Glomerular endothelial cell (primary cell): ENCODE measurements around the gene DDX1. TPM values are rescaled to one million over a fixed set of nuclear protein-coding genes. Genes with fewer than 3 reads are reported as not detected.
"Not testable (repeated sequence)": the region's sequence is repeated elsewhere in the genome, so short reads cannot be mapped to it uniquely, and the experiment has no call there.

Experiments used
- DNase-seq: peaks from one replicate; pipeline ENCODE4 v3.0.0-alpha.2; 2011; ENCODE audit warnings: low read depth, low spot score; ENCODE audit errors: extremely low read depth
- total RNA-seq: library from RNA; depleted of rRNA; stranded (reverse); fragments of >200 nt; gene quantifications from 2 replicates; pipeline ENCODE4 v1.2.3, GENCODE V29; 2015

DDX1 gene
- total RNA-seq, 1 donor from 2014 or later: 65.9 TPM

DNA sequence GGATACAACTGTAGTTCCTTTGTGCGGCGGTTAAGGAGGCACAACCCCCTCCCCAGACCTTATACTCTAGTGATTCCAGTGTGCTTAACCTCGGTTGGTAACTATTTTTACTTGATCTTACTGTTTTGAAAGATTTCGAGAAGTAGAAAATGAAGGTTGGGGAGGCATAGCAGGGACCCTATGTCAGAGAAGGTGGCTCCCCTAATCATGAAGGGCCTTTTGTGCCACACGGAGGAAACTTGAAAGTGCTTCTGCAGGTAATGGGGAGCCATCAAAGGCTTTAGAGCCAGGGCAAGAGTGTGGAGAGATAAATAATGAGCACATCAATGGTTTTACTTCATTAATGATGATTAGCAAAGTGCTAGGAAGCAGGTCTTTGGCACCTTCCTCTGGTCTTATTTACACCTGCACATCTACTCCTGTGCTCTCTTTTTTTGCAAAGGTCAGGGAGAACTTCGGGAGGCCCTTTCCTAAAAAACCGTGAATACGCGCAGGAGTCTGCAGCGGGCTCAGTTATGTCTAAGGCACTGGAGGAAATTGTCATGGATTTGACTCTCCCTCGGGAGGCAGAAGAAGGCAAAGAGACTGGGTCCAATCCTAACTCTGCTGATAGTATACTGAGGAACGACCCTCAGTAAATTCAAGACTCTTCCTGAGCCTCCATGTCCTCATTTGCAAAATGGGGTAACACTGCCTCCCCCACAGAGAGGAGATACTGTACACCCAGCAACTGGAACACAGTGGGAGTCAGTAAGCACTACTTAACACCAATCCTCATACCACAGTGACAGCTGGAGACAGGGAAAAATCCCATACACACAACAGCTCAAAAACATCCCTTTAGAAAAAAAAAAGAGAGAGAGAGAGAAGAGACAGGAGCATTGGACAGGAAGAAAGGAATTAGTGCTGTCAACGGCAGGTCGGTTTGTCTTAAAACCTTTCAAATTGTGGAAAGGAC, 81.6 kb downstream of the DDX1 start:
- DNase-seq: no peak

DNA sequence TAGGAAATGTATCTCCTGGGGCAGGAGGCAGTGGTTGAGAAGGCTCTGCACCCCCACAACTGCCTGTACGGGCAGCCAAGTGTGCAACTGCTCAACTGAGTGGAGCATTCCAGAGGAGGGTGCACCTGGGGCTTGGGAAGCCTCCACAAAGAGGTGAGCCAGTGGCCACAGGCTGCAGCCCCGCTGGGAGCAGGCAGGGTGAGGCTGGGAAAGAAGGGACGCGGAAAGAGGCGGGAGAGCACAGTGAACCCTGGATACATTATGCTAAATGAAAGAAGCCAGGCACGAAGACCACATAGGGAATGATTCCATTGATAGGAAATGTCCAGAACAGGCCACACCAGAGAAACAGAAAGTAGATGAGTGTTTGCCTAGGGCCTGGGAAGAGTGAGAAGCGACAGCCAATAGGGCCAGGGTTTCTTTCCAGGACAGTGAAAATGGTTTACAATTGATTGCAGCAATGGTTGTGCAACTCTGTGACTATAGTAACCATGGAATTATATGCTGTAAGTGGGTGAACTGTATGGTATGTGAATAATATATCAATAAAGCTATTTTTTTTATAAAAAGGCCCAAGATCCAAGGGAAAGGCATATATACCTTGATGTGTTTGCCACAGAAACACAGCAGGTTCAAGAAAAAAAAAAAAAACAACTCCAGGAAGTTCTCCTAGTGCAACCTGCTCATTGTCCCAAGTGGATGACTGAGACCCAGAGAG, 82.4 kb downstream of the DDX1 start:
- no peak for DNase-seq

DNA sequence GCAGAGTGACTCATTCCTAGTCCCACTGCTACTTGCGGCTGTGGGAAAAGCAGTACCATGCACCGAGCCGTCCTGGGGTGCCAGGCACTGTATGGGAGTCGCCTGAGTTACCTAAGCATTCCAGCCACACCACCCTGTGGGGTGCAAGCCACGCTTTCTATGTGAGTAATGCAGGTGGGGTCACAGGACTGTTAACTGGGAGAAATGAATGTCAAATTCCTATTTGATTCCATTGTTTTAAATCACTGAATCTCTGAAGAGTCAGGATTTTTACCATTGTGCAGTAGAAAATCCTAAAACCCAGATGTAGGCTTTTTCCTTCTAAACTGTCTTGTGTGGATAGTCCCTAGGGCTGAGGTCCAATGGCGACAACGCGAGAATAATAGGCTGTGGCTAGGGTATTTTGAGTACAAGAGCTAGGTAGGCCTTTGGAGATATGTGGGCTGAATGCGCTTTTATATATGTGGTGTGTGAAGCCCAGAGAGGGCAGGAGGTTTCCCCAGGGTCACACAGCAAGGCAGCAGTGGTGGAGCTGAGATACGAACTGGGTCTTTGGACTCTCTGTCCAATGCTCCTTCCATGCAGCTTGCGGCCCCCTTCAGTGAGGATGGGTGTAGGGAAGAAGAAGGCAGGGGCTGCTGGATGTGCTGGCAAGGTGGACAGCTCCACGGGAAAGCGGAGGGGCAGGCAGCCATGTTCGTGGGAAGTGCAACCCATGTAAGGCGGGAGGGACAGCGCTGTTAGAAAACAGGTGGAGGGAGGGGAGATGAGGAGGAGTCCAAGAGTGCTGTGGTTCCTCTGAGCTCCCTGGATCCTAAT, 83.2 kb downstream of the DDX1 start:
- no peak for DNase-seq

DNA sequence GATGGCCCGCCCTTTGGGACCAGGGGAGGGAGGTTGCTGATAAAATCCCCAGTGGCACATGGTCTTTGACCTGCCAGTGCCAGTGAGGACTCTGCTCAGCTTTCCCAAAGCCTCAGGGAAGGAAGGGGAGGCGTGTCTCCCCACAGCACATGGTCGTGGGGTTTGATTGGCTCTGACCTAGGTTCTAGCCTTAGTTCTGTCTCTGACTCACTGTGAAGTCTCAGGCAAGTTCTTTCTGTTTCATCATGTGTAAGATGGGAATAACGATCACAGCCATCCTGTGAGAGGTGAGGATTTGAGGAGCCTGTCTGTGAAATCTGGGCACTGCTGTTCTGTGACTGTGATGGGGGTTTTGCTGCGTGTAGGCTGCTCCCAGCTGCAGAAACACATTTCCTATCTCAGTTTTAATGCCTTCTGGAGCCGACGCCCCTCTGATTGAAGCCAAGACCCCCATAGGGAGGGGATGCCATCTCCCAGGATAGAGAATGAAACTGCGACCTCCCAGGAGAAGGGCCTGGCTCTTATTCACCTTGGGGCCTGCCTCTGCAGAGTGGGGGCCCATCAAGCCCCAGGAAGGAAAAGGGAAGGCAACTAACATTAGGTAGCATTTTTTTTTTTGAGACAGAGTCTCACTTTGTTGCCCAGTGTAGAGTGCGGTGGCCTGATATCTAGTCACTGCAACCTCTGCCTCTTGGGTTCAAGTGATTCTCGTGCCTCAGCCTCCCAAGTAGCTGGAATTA, 84.0 kb downstream of the DDX1 start:
- DNase-seq: no peak

DNA sequence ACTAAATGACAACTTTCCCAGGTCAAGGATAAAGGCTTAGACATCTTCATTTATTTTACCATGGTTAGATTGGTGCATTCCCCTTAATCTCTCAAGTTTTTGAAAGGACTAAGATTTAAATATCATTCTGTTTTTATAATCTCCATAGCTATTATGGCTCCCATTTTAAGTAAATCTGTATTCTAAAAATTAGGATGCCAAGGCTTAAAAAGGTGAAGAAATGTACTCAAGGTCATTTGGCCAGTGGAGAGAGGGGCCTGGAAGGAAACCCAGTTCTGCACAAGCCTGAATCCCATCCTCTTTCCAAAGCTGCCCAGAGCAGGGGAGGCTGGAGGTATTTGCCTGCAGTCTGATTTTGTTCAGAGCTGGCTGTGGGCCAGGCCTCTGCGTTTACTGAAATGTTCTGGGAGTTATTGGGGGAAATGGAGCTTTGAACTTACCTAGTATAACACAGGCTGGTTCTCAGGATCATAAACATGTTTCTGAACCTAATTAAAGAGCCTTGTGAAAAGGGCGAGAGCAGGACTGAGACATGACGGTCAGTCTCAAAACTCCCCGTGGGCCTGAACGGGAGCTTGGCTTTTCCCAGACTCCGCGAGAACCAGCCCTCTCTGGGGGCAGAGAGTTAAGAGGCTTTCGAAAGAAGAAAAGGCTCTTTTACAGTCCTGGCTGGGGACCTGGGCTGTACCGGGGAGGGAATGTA, 85.6 kb downstream of the DDX1 start:
- DNase-seq: no peak

DNA sequence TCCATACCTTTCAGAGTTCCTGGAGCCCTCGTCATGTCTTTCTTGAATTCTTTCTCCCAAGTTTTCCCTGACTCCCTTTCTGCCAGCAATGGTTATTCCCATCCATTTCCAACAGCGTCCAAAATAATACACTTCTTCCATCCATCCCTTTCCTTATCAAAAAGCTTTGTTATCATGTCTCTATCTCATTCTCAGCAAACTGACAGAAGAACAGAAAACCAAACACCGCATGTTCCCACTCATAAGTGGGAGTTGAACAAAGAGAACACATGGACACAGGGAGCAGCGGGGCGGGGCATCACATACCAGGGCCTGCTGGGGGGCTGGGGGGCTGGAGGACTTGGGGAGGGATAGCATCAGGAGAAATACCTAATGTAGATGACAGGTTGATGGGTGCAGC, 86.7 kb downstream of the DDX1 start:
- no peak for DNase-seq

DNA sequence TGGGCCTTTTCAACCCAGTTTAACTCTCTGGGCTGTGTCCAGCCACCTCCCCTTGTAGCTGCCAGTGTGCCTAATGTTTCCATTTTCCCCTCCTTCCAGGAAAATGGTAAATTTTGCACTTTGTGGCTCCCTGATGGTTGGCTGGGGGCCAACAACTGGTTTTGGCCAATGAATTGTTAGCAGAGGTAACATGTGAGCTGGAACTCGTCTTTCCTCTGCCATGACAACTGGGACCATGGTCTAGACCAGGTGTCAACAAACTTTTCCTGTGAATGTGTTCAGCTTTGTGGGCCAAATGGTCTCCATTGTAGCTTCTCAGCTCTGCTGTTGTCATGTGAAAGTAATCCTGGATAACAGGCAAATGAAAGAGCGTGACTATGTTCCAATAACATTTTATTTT, 87.2 kb downstream of the DDX1 start:
- no peak for DNase-seq

DNA sequence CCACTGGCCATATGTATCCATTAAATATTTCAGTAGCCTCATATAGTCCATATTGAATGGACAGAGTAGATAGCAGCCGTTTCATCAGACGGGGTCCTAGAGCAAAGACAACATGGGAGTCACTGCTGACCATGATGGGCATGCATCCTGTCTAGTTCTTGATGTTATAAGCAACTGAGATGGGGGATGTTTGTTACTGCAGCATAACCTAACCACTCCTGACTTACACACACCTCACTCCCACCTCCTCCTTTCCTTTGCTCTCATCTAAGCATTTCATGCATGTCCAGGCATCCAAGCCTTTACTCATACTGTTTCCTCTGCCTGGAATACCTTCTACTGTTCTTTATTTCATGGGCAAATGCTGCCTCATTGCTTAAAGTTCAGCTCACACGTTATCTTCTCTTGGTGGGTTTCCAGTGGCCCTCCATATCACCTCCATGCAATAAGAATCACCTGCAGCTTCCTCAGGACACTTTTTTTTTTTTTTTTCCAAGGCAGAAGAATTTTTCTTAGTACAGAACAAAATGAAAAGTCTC, 87.8 kb downstream of the DDX1 start:
- no peak for DNase-seq

DNA sequence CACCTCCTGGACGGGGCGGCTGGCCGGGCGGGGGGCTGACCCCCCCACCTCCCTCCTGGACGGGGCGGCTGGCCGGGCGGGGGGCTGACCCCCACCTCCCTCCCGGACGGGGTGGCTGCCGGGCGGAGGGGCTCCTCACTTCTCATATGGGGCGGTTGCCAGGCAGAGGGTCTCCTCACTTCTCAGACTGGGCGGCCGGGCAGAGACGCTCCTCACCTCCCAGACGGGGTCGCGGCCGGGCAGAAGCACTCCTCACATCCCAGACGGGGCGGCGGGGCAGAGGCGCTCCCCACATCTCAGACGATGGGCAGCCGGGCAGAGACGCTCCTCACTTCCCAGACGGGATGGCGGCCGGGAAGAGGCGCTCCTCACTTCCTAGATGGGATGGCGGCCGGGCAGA, 88.5 kb downstream of the DDX1 start:
- DNase-seq: not testable (repeated sequence)

Other genes with a start within 250 kb of the DDX1 start
- 56.7 and 57.7 TPM in 2 replicates for gene NBAS, start 30.5 kb upstream of the DDX1 start, total RNA-seq